HG03060 (cell line): ENCODE measurements around the gene PBX3.

Experiments used
- ATAC-seq: cut with Tn5 transposase; IDR thresholded peaks from one replicate; pipeline ENCODE4 v1.9.1; 2021; ENCODE audit warnings: low read depth, moderate number of reproducible peaks; ENCODE audit not compliant: unreplicated experiment

PBX3 gene

GRCh38 chr9:125968714-125969374 is 221.7 kb downstream of the PBX3 start:
- ATAC-seq = no peak

- ATAC-seq = no peak
Observed at GRCh38 chr9:125969462-125969861, 222.3 kb downstream of the PBX3 start.

GRCh38 chr9:125969868-125970267 is 222.7 kb downstream of the PBX3 start:
- no peak for ATAC-seq

- no peak for ATAC-seq
Observed at GRCh38 chr9:125970340-125970739, 223.2 kb downstream of the PBX3 start.

GRCh38 chr9:125971050-125971449 is 223.9 kb downstream of the PBX3 start:
- no peak for ATAC-seq

- no peak for ATAC-seq
Observed at GRCh38 chr9:125972012-125972729, 225.0 kb downstream of the PBX3 start.

- no peak for ATAC-seq
Observed at GRCh38 chr9:125973547-125973946, 226.4 kb downstream of the PBX3 start.

GRCh38 chr9:125974705-125975104 is 227.5 kb downstream of the PBX3 start:
- no peak for ATAC-seq

GRCh38 chr9:125977223-125977622 is 230.1 kb downstream of the PBX3 start:
- no peak for ATAC-seq

GRCh38 chr9:125979383-125979782 is 232.2 kb downstream of the PBX3 start:
- no peak for ATAC-seq

GRCh38 chr9:125982798-125983406 is 235.7 kb downstream of the PBX3 start:
- ATAC-seq = no peak

GRCh38 chr9:125983681-125984080 is 236.5 kb downstream of the PBX3 start:
- no peak for ATAC-seq

GRCh38 chr9:125984461-125984860 is 237.3 kb downstream of the PBX3 start:
- no peak for ATAC-seq

- ATAC-seq = no peak
Observed at GRCh38 chr9:125985142-125985997, 238.2 kb downstream of the PBX3 start.

GRCh38 chr9:125985998-125986655 is 239.0 kb downstream of the PBX3 start:
- no peak for ATAC-seq

- ATAC-seq = no peak
Observed at GRCh38 chr9:125986966-125987365, 239.8 kb downstream of the PBX3 start.

- ATAC-seq = no peak
Observed at GRCh38 chr9:125987420-125987819, 240.2 kb downstream of the PBX3 start.

- no peak for ATAC-seq
Observed at GRCh38 chr9:125988479-125989050, 241.4 kb downstream of the PBX3 start.

- ATAC-seq = no peak
Observed at GRCh38 chr9:125989090-125989501, 241.9 kb downstream of the PBX3 start.
